Esophagus mucosa (tissue), 1 donor: ENCODE measurements around the gene RORC. TPM values are rescaled to one million over a fixed set of nuclear protein-coding genes. Genes with fewer than 3 reads are reported as not detected.

Experiments
- ATAC-seq: fragments of 200-7000 bp; cut with Tn5 transposase; one replicate; pipeline ENCODE4 v1.9.1; 2020
- total RNA-seq: library from RNA; stranded (reverse); gene quantifications from one replicate; pipeline ENCODE4 v1.2.4, GENCODE V29; 2023
- donor health status: DM: yes; HTN: yes; CAD: no.

RORC gene
- total RNA-seq, 1 donor from 2014 or later = 1.2 TPM

- no peak for ATAC-seq
Measured at GRCh38 chr1:151847867-151848596, 16.4 kb upstream of the RORC start.

- ATAC-seq = no peak
Measured at GRCh38 chr1:151846686-151847237, 15.2 kb upstream of the RORC start.

GRCh38 chr1:151846062-151846568 lies 14.5 kb upstream of the RORC start:
- ATAC-seq = peak; percentile 75

DNA sequence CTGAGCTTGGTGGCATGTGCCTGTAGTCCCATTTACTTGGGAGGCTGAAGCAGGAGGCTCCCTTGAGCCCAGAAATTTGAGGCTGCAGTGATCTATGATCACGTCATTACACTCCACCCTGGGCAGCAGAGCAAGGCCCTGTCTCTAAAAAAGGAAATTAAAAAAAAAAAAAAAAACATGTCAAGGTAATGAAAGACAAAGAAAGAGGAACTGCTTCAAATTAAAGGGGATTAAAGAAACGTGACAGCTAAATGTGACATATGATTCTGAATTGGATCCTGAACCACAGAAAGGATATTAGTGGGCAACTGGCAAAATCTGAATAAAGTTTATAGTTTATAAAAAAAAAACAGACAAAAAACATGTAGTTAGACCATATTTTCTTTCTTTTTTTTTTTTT lies 11.8 kb upstream of the RORC start:
- no peak for ATAC-seq

GRCh38 chr1:151841141-151841540 lies 9.5 kb upstream of the RORC start:
- ATAC-seq = no peak

DNA sequence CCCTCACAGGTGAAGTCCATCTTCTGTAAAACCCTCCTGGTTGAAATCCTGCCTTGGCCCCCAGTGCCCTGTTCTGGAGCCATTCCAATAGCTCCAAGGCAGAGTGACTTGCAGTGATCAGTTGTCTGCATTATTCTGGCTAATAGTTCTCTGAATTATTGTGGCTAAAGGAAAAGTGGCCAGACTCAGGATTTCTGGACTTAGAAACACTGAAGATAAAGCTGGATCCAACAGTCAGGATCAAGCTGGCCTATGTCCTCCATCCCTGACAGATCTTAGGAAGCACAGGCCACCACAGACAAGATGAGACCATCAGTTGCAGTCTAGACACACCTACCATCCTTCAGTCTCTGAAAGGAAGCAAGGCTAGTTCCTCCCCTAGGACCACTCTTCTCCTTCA lies 8.8 kb upstream of the RORC start:
- ATAC-seq = no peak

DNA sequence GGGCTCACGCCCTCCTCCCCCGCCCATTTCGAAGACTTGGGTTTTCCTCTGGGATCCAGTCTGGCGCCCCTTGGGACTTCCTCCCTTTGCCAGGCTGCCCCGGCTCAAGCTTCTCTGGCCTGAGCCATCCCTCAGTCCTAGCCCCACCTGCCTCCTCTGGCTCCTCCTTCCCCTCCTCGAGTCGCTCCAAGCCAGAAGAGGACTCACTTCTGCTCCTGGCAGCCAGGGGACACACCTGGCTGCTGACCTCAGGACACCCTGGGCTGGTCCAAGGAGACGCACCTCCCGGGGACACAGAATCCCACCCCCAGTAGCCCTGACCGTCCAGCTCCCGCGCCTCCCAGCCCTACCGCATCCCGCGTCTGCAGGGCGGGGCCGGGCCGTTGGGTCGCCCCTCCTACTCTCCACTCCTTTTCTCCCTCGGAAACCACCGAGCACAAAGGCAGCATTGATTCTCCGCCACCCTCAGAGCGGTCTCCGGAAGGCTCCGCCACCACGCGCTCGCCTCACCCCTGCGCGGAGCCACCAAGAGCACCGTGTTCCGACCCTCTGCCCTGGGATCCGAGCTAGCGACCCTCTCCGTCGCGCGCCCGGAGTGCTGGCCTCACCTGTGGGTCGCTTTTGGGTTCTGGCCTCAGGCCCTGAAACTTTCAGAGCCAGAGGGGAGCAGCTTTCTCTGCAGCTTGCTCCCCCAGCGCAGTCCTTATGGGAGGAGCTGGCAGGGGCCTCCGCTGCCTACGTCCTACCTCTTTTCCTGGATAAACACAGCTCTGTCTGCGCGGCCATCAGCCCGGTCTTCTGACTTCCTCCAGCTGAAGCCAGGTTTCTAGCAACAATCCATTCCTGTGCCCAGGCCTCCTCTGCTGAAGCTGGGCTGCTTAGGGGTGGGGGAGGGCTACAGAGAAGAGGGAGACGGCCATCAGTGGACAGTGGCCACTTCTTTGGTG lies 8.1 kb upstream of the RORC start, which contains the start of gene C2CD4D:
Gene C2CD4D (minus strand): TSS at position 364 of the 947 bp plus-strand sequence. CDS start 831 bp downstream, outside the sequence.
- ATAC-seq = peak; percentile 66

DNA sequence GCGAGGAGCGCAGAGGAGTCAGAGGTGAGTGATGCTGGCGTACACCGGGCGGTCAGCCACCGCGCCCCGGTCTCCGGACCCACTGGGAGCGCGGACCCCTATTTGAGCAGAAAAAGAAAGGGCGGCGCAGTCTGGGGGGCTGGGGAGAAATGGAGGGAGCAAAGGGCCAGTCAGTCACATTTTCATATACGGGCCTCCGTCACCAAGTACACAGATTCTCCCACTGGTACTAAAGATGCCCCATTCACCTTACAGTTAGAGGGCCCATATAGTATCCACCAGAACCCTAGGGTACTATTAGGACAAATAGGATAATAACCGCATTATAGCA lies 7.4 kb upstream of the RORC start:
- no peak for ATAC-seq

GRCh38 chr1:151838222-151839081 lies 6.8 kb upstream of the RORC start:
- ATAC-seq = peak; percentile 12

DNA sequence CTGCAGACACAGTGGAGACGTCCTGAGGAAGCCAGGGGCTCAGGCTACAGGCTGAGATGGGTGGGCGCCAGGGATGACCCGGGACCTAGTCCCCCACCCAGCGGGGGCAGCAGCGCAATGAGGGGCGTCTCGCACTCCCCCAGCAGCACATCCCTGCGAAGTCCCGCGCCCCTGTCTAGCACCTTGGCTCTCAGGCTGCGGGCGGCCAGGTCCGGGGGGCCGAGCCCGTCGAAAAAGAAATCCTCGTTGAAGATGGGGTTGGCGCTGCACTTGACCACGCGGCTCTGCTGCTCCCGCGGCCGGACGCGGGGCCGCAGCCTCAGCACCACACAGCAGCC lies 6.3 kb upstream of the RORC start:
- ATAC-seq = no peak

GRCh38 chr1:151837197-151837596 lies 5.6 kb upstream of the RORC start:
- ATAC-seq = no peak

DNA sequence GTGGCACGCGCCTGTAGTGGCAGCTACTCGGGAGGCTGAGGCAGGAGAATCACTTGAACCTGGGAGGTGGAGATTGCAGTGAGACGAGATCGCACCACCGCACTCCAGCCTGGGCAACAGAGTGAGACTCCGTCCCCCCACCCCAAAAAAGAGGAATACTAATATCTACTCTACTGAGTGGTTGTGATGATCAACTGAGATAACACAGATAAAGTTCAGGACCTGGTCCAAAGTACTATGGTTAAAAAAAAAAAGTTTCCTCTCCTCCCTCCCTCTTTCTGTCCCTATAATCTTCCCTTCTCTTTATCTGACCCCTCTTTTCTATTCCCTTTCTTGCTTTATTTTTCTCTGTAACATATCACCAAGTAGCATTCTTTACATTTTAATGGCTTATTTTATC lies 4.0 kb upstream of the RORC start:
- ATAC-seq = no peak

GRCh38 chr1:151834239-151834638 lies 2.6 kb upstream of the RORC start:
- ATAC-seq = no peak

DNA sequence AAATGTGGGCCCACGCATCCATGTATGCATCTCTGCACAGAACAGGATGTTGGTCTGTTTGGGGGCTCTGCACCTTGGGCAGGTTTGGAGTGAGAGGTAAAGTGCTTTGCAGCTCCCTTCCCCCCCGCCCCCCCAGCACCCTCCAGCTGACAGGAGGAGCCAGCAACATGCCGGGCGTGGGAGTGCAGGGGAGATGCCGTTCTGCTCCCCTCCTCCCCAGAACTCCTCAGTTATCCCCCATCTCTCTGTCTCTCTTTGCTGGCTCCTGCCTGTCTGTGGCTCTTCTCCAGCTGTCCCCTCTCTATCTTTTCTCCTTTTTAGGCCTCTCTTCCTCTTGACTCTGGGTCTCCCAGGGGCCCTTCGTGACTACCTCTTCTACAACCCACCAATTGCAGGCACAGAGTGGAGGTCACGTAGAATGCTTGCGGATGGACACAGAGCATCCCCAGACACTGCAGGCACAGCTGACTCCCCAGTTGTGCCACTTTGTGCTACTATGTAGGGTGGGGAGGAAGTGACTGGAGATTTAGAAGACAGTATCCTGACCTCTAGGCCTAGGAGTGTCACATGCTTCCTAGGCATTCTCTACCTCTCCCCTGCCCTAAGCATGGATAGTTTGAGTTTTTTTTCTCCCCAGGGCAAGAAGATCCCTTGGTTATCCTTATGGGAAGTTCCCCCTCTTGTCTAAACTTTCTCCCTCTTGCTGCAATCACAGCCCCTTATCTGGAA lies 1.7 kb upstream of the RORC start:
- no peak for ATAC-seq

GRCh38 chr1:151832318-151832980 lies 847 bp upstream of the RORC start:
- peak; percentile 37 for ATAC-seq

DNA sequence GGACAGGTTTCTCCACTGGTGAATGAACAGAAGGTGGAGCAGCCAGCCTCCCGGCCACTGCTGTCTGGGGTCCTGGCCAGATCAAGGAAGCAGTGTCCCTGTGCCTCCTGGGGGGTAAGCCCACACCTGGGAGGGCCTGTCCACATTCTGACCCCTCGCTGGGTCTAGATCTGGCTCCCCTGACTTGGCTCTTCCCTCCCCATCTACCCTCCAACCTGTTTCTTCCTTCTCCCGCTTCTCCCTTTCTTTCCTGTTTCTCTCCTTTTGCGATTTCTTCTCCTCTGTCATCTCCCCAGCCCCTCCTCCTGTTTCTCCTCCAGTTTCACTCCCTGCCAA lies 378 bp downstream of the RORC start:
- ATAC-seq = no peak

DNA sequence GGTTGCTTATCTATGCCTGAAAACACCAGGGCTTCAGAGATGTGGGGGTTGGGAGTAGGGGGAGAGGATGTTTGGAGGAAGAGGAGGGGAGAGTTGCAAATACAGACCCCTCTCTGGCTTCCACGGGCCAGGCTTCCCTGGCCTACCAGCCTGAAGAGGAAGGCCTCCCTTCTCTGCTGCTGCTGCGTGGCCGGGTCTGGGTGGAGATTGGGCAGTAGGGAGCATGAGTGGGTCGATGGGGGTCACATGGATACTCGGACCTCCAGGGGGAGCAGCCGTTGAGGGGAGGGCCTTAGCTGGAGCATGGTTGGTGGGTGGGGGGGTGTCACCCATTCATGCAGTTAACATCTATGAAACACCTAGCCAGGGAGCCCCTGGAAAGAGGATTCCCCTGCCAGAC lies 1.5 kb downstream of the RORC start:
- no peak for ATAC-seq

DNA sequence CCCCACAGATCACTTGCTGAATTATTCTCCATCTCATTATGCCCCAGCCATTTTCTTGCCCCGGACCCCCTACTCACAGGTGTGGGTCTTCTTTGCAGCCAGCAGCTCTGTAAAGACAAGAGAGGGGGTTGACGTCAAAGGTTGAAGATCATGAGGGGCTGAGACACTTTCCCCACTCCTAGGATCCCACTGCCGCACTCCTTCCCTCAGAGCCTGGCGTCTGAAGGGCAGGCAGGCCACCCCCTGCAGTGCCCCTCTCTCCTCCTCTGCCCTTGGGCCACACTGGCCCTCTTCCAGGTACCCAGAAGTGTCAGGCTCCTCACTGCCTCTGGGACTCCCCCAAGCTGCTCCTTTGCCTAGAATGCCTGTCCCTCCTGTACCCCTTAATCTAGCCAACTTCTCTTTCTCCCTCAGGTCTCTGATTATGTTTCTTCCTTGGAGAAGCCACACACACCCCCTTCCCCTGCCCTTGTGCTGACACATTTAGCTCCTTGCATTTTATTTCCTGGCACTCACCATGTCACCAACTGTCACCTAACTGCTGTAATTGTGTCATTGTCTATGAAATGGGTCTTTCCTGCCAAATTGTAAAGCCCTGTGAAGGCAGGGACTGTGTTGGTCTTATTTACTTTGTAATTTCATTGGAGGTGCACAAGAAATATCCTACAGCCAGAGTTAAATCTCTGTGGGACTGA lies 2.1 kb downstream of the RORC start:
- ATAC-seq = no peak

DNA sequence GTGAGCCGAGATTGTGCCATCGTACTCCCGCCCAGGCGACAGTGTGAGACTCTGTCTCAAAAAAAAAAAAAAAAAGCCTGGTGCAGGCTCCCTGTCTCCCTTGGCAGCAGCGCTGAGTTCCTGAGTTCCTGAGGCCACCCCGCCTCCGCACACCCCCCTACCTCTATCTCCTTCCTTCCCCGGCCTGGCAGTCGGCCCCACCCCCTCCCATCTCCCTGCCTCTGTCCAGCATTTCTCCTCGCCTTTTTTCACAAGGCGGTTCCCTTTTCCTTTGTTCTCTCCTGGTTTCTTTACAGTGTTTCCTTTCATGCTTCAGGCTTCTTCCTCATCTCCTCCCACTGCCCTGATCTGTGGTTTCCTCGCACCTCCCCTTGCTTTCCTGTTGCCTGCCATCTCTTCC lies 2.7 kb downstream of the RORC start:
- peak; percentile 2 for ATAC-seq

DNA sequence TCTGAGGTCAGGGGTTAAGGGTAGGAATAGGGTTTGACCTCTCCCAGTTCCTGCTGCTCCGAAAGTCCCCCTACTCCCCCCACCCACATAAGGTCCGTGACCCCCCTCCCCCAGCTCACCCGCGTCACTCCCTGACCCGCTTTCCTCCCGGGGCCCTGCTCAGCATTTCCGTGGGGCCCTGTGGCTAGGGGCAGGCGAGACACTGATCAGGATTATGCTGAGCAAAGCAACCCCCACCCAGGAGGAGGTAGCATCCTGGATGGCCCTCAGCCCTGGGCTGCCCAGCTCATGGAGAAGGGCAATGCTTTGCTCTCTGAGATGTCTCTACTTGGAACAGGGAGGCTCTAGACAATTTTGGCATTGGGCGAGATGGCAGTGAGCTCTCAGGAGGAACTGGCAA lies 3.7 kb downstream of the RORC start:
- ATAC-seq = no peak
